Erythroblast (primary cell): ENCODE results near the gene TMBIM1.

Source experiments
- DNase-seq, 2 experiments: peaks; one replicate each; lab custom pipeline; 2025; lab: John Stamatoyannopoulos, UW
- GATA1 ChIP-seq: IDR thresholded peaks from 2 replicates; pipeline ENCODE4 v1.6.1; 2011; ENCODE audit warnings: low read depth, mild to moderate bottlenecking, control low read depth, low read length, moderate library complexity
- POLR2A ChIP-seq: IDR thresholded peaks from 2 replicates; pipeline ENCODE4 v1.6.1; 2011; ENCODE audit warnings: mild to moderate bottlenecking, low read length

TMBIM1 gene

DNA sequence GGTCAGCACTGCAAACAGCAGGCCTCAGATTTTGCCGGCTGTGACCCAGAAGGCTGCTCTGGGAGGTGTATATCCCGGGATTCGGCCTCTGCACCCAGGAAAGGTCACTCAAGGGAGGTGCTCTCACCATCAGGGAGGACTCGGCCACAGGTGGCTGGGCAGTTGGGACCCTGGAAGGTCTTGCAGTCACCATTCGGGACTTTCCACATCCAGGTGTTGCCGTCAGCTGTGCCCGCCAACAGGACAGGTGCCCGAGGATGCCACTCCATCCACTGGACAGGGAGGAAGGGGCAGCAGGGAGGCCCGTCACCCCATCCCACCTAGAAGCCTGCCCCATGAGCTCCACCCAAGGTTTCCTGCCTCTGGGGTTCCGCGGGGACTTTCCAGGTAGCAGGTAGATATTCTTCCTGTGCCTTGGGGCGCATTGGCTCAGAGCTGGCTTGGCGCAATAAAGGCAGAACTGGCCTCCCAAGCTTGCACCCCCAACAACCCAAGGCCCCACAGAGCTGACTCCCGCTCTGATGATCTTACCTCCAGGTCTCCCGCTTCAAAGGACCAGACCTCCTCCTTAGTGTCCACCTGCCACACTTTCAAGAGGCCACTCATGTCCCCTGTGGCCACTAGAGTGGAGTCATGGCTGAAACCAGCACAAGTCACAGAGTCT is 25.9 kb downstream of the TMBIM1 start:
- TF ChIP-seq POLR2A (no peak), GATA1 (no peak)
- DNase-seq: no peak

DNA sequence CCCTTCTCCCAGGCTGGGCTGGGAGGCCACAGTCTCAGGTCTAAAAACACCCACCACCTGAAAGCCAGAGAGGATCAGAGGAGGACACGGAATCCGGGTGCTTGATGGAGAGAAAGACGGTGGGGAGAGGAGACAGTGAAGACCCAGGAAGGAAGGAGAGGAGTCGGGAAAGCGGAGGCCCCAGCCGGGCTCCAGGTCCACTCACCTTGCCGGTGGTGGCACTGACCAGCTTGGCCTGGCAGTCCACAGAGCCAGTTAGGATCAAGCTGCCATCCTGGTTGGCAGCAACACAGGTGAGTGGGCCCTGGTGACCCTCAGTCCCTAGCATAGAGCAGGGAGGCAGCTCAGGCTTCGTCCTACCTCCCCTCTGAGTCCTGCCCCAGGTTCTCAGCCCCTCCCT is 26.7 kb downstream of the TMBIM1 start:
- no peak for DNase-seq

DNA sequence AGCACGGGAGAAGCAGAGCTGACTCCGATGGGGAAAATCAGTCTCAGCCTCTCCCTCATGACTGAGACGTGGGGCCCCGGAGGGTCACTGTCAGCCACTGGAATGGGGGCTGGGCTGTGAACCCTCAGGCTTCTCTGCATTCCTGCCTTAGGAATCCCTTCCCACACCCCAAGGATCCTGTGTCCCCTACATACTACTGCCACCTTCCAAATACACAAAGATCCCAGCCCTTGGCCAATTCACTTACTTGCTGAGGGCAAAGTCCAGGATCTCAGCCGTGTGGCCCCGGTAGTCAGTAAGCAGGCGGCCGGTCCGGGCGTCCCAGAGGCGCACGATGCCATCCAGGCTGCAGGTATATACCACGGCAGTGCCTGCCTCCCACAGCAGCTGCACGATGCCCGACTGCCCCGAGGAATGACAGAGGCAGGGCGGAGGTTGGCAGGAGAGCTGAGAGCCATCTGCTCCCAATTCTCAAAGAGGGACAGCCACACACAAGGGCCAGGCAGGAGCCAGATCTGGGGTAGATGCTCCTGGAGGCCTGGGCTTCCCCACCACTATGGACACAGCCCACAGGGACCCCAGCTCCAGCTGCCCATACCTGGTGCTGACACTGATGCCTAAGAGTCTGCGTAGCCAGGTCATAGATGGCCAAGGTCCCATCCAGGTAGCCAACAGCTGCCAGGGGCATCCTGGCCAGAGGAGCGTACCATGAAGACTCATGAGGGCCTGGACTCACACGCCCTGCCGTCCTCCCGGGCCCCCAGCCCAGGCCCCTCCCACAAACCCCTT is 27.3 kb downstream of the TMBIM1 start:
- DNase-seq: no peak
- TF ChIP-seq GATA1 (no peak), POLR2A (no peak)

More for the DNA sequence above, 26.7 kb downstream of the TMBIM1 start:
- TF ChIP-seq GATA1: no peak
- TF ChIP-seq POLR2A: no peak

DNA sequence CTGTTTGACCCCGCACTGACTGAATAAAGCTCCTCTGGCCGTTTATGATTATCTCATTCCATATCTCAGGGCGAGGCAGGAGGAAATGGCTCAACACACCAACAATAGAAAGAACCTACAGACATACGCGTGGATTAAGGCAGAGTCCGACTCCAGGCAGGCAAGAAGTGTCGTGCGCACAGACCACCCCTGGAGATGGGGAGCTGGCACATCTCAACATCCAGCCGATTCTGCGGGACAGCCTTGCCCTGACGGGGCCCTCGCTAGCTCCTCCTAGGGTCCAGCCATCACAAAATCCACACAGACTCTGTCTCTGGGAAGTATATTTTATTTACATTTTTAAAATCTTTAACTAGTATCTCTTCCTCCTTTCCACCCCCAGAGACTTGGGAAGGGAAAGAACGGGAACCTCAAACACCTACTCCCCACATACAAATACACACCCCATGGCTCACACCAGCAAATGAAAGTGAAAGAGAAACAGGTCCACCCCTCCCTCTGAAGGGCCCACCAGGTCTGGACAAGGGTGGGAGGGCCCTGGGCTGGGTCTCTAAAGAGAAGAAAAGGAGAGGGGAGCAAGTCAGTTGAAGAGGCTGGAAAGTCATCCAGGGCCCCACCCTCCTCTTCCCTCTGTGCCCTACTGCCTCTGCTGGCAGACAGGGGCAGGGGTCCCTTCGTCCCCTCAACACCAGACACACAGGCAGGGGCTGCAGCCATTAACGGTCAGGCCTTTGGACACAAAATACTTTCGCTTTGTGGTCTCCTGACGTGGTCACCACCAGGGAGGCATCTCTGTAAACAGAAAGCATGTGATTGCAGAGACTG is 28.3 kb downstream of the TMBIM1 start:
- TF ChIP-seq POLR2A (no peak), GATA1 (no peak)
- DNase-seq: no peak

DNA sequence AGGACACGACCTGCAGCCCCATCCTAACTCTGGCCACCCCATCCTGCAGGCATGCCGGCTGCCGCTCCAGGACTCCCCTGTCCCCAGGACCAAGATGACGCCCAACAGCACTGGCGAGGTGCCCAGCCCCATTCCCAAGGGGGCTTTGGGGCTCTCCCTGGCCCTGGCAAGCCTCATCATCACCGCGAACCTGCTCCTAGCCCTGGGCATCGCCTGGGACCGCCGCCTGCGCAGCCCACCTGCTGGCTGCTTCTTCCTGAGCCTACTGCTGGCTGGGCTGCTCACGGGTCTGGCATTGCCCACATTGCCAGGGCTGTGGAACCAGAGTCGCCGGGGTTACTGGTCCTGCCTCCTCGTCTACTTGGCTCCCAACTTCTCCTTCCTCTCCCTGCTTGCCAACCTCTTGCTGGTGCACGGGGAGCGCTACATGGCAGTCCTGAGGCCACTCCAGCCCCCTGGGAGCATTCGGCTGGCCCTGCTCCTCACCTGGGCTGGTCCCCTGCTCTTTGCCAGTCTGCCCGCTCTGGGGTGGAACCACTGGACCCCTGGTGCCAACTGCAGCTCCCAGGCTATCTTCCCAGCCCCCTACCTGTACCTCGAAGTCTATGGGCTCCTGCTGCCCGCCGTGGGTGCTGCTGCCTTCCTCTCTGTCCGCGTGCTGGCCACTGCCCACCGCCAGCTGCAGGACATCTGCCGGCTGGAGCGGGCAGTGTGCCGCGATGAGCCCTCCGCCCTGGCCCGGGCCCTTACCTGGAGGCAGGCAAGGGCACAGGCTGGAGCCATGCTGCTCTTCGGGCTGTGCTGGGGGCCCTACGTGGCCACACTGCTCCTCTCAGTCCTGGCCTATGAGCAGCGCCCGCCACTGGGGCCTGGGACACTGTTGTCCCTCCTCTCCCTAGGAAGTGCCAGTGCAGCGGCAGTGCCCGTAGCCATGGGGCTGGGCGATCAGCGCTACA is 29.4 kb downstream of the TMBIM1 start:
- no peak for TF ChIP-seq GATA1
- no peak for TF ChIP-seq POLR2A
- DNase-seq: no peak

DNA sequence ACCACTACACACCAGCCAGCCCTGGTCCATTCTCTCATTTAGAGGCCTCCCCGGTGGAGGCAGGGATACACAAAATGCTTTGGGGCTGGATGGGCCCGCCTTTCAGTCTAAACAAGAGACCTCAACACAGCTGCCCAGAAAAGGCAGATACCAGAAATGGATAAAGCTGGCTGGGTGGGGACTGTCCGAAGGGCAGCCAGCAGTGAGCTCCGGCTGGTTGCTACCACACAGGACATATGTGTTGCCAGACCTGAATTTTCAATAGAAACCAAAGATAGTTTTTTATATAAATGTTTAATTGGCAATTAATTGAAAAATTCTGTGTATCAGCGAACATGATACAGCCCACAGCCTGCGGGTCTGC is 30.1 kb downstream of the TMBIM1 start:
- no peak for DNase-seq
- TF ChIP-seq POLR2A: no peak
- TF ChIP-seq GATA1: no peak

GRCh38 chr2:218261423-218262236 is 30.7 kb downstream of the TMBIM1 start:
- TF ChIP-seq POLR2A (no peak), GATA1 (no peak)
- DNase-seq: no peak

GRCh38 chr2:218260742-218261422 is 31.4 kb downstream of the TMBIM1 start, which contains the start of gene GPBAR1:
GPBAR1 (plus strand) TSS chr2:218261015; CDS start chr2:218262725, 1,710 bp downstream.
- no peak for DNase-seq
- TF ChIP-seq GATA1 (no peak), POLR2A (no peak)

DNA sequence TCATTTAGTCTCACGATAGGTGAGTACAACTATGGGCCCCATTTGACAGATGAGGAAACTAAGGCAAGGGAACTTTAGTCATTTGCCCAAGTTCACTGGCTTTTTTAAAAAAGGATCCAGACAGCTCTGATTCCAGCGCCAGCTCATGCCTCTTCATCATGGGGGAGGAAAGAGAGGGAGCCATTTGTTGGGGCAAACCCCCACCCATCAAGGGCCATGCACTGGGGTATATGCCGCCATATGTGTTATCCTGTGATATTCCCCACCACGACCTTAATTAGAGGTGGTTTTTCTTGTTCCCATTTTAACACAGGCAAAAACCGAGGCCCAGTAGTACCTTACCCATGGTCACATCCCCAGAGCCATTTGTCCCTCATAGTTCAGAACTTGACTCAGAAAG is 32.1 kb downstream of the TMBIM1 start:
- no peak for TF ChIP-seq GATA1
- TF ChIP-seq POLR2A: no peak
- DNase-seq: no peak

- DNase-seq: no peak
- no peak for TF ChIP-seq POLR2A
- no peak for TF ChIP-seq GATA1
These were observed 33.0 kb downstream of the TMBIM1 start for GRCh38 chr2:218259099-218259961.
